Bronchial epithelial cell (primary cell): Measurements from ENCODE around the gene CTXN1. TPM values are rescaled to one million over a fixed set of nuclear protein-coding genes. Genes with fewer than 3 reads are reported as not detected.
"Not testable (repeated sequence)": the region's sequence is repeated elsewhere in the genome, so short reads cannot be mapped to it uniquely, and the experiment has no call there.

Experiments used
- DNase-seq: peaks from one replicate; pipeline ENCODE4 v3.0.0-alpha.2; 2010; ENCODE audit warnings: low read depth
- FAIRE-seq: peaks from 2 replicates; lab custom pipeline; 2011; peaks lifted over from hg19 to GRCh38; lab: Jason Lieb, UNC
- H3K27me3 ChIP-seq: 2 replicates; pipeline ENCODE4 v1.5.1; 2011; ENCODE audit warnings: low read length; ENCODE audit not compliant: control insufficient read depth, insufficient read depth
- H3K36me3 ChIP-seq: 2 replicates; pipeline ENCODE4 v1.5.1; 2011; ENCODE audit warnings: low read length; ENCODE audit not compliant: control insufficient read depth, insufficient read depth
- H3K4me3 ChIP-seq: 2 replicates; pipeline ENCODE4 v1.5.1; 2011; ENCODE audit warnings: mild to moderate bottlenecking, low read depth, low read length, control low read depth
- total RNA-seq: library from RNA; depleted of rRNA; stranded (reverse); fragments of >200 nt; gene quantifications from 2 replicates; pipeline ENCODE4 v1.2.1, GENCODE V29; 2014
- TF ChIP-seq, protein P1 (sequence below): IDR thresholded peaks from 2 replicates; pipeline ENCODE4 v1.5.1; 2011; ENCODE audit warnings: mild to moderate bottlenecking, moderate library complexity, low read length, control low read depth, inconsistent platforms; ENCODE audit not compliant: insufficient read depth, severe bottlenecking

The CTXN1 gene
- total RNA-seq, 1 donor from 2014 or later: 0.26 TPM

DNA sequence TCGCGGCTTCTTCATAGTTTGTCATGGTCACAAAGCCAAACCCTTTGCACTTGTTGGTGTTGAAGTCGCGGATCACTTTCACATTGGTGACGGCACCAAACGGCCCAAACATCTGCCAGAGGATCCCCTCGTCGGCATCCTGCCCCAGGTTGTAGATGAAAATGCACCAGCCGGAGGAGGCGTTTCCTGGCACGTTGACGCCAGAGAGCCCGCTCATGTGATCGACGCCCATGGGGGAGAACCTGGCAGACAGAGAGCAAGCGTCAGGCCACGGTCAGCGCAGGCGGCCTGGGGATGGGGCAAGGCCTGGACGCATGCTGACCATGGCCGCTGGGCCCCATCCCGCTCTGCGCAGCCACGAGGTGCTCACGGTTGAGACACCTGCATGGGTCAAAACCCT is 37.6 kb upstream of the CTXN1 start:
- FAIRE-seq: no peak
- Histone ChIP-seq H3K36me3 (peaks cover 21% of the 10 kb centered on the region), H3K27me3 (no peaks in the 10 kb centered on the region), H3K4me3 (no peak overlapping the region)
- TF ChIP-seq, protein P1, sequence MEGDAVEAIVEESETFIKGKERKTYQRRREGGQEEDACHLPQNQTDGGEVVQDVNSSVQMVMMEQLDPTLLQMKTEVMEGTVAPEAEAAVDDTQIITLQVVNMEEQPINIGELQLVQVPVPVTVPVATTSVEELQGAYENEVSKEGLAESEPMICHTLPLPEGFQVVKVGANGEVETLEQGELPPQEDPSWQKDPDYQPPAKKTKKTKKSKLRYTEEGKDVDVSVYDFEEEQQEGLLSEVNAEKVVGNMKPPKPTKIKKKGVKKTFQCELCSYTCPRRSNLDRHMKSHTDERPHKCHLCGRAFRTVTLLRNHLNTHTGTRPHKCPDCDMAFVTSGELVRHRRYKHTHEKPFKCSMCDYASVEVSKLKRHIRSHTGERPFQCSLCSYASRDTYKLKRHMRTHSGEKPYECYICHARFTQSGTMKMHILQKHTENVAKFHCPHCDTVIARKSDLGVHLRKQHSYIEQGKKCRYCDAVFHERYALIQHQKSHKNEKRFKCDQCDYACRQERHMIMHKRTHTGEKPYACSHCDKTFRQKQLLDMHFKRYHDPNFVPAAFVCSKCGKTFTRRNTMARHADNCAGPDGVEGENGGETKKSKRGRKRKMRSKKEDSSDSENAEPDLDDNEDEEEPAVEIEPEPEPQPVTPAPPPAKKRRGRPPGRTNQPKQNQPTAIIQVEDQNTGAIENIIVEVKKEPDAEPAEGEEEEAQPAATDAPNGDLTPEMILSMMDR: no peak
- no peak for DNase-seq

DNA sequence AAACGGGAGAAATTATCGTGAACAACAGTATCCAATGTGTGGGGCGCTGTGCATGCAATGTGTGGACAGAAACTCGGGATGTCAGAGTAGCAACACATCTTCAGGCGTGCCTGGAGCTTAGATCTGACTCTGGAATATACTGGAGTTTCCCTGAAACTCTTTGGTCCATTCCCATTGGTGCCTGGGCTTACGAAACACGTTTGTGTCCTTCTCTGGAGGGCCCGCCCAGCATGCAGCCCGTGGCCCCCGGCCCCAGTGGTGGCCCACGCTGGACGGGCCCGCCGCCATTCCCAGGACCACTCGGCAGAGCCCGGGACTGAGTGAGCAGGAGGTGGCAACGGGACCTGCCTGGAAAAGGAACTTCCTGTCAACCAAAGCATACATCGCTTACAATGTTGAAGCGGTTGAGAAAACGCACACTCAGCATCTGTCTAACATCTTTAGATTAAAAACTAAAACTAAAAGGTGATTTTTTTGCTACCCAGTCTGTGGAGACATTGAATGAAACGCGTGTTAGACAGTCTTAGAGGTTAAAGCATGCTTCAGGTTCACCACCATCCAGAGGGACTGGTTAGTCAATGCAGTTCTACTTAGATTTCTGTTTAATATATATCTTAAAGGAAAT is 36.8 kb upstream of the CTXN1 start:
- FAIRE-seq (no peak), DNase-seq (no peak)
- H3K27me3 ChIP-seq: no peaks in the 10 kb centered on the region
- TF ChIP-seq, protein P1: no peak
- H3K4me3 ChIP-seq: no peak overlapping the region
- H3K36me3 ChIP-seq: peaks cover 18% of the 10 kb centered on the region

DNA sequence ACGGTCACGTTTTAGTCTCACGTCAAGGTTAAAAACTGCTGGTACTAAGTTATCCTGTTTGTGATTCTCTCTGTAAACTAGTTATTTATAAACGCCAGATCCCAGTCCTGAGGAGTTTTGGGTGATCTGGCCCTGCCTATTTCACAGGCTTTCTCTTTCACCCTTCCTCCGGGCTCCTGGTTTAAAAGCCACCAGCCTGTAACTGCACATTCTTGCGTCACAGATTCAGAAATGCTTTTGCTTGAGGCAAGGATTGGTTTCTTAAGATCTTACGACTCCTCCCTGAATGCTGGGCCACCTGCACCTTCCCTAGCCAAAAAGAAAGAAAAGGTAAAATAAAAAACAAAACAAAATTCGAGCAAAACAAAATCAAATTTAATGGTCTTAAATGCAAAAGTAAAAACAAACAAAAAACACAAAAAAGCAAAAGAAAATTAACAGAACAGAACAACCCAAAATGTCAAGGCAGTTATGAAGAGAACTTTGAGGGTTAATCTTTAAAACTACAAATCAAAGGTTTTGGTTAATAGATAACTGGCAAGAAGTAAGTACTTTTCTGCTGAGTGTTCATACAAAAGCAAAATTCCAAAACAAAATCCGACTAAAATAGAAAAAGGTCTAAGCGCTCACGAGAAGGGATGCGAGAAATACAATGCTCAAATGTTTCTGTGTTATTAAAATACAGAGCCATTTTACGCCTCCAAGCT is 36.1 kb upstream of the CTXN1 start:
- FAIRE-seq: no peak
- H3K27me3 ChIP-seq: no peaks in the 10 kb centered on the region
- H3K4me3 ChIP-seq: no peak overlapping the region
- H3K36me3 ChIP-seq: peaks cover 16% of the 10 kb centered on the region
- no peak for DNase-seq
- TF ChIP-seq, protein P1: no peak

DNA sequence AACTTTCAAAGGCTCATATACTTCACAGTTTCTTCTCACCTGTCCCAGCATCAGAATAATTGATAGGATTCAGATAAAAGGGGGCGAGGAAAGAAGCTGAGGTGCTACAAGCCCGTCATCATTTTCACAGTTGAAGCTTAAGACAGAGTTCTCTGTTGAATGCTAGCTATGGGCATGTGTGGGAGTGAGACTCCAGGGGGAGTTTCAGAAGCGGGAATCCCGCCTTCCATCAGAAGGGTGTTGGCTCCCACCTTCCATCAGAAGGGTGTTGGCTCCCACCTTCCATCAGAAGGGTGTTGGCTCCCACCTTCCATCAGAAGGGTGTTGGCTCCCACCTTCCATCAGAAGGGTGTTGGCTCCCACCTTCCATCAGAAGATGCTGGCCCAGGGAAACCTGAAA is 35.1 kb upstream of the CTXN1 start:
- H3K4me3 ChIP-seq, DNase-seq, FAIRE-seq, H3K27me3 ChIP-seq: not testable (repeated sequence)
- H3K36me3 ChIP-seq: peaks cover 12% of the 10 kb centered on the region

DNA sequence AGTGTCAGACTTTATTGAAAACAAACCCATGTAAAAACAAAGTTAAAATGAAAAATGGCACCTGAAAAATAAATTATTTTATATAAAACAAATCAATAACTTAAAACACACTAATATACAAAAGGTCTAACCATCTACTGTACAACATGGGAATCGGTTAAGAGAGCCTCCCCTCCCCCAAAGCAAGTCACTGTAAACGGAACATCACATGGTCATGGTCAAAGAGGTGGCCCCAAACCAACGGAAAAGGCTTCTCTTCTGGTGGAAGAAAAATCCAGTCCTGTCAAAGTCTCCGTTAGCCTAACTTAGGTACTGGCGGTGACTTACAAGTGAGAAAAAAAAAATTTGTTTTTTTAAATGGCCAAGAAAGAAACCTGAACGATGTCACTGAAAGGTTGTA is 33.3 kb upstream of the CTXN1 start:
- H3K27me3 ChIP-seq: no peaks in the 10 kb centered on the region
- DNase-seq: no peak
- H3K36me3 ChIP-seq: peaks cover 12% of the 10 kb centered on the region
- no peak overlapping the region for H3K4me3 ChIP-seq
- no peak for FAIRE-seq
- TF ChIP-seq, protein P1: no peak

DNA sequence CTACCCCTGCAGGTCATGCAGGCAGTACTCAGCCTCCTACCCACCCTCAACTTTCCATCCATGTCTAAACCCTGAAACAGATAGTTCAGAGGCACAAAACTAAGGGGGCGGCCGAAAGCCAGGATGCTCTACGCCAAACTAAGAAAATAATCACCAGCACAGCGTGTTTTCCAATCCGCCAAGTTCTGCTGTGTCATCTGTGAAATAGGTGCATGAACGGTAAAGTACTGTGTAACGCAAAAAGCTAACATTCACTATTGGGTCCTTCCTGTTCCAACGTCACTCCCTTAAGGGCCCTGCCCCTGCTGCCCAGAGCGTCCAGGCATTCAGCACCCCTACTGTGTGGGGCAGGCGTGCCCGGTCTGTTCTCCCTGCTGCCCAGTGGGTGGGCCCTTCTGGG is 29.8 kb upstream of the CTXN1 start:
- FAIRE-seq (no peak), DNase-seq (no peak)
- TF ChIP-seq, protein P1: no peak
- Histone ChIP-seq H3K36me3 (peaks cover 3% of the 10 kb centered on the region), H3K27me3 (no peaks in the 10 kb centered on the region), H3K4me3 (no peak overlapping the region)
